Neuronal stem cell (in vitro differentiated cells): ENCODE results near the gene PER3.

Experiments used
- DNase-seq: peaks from one replicate; pipeline ENCODE4 v3.0.0-alpha.2; 2013; ENCODE audit warnings: low spot score
- H2AFZ ChIP-seq: one replicate; pipeline ENCODE4 v1.6.1; 2013; ENCODE audit warnings: mild to moderate bottlenecking, low read length, inconsistent platforms
- H2AK5ac ChIP-seq: 2 replicates; pipeline ENCODE4 v1.6.1; 2013; ENCODE audit warnings: low read depth, mild to moderate bottlenecking, inconsistent platforms, low read length, moderate library complexity, mixed read lengths
- H2BK120ac ChIP-seq: 2 replicates; pipeline ENCODE4 v1.6.1; 2013; ENCODE audit warnings: low read depth, mild to moderate bottlenecking, inconsistent platforms, low read length, moderate library complexity, mixed read lengths
- H2BK12ac ChIP-seq: one replicate; pipeline ENCODE4 v1.6.1; 2013; ENCODE audit warnings: low read length, inconsistent platforms
- H2BK15ac ChIP-seq: 2 replicates; pipeline ENCODE4 v1.6.1; 2013; ENCODE audit warnings: mild to moderate bottlenecking, low read length, inconsistent platforms, mixed read lengths
- H2BK5ac ChIP-seq: one replicate; pipeline ENCODE4 v1.6.1; 2013; ENCODE audit warnings: inconsistent platforms, mild to moderate bottlenecking, low read length, moderate library complexity
- H3K14ac ChIP-seq: one replicate; pipeline ENCODE4 v1.6.1; 2013; ENCODE audit warnings: low read length, inconsistent platforms
- H3K18ac ChIP-seq: 2 replicates; pipeline ENCODE4 v1.6.1; 2013; ENCODE audit warnings: low read length, inconsistent platforms
- H3K23ac ChIP-seq: 2 replicates; pipeline ENCODE4 v1.6.1; 2013; ENCODE audit warnings: low read depth, mild to moderate bottlenecking, mixed read lengths, low read length, inconsistent platforms; ENCODE audit not compliant: poor library complexity
- H3K27ac ChIP-seq: replicated peaks from 3 replicates; pipeline ENCODE4 v1.5.1; 2013; ENCODE audit warnings: low read length, inconsistent platforms
- H3K27me3 ChIP-seq, 3 experiments: 2 replicates each; pipeline ENCODE4 v1.6.1; 2013; ENCODE audit warnings: low read length in 3 of 3, mild to moderate bottlenecking in 2 of 3, inconsistent platforms in 1 of 3, low read depth in 1 of 3, mixed read lengths in 1 of 3, moderate library complexity in 1 of 3; ENCODE audit not compliant: control insufficient read depth in 3 of 3, insufficient read depth in 3 of 3
- H3K36me3 ChIP-seq, 2 donors: replicated peaks in 1 of 2; 2 replicates each; pipeline ENCODE4 v1.6.1; 2013; ENCODE audit warnings: low read length in 2 of 2; ENCODE audit not compliant: control insufficient read depth in 2 of 2, insufficient read depth in 2 of 2
- H3K4ac ChIP-seq: 2 replicates; pipeline ENCODE4 v1.6.1; 2013; ENCODE audit warnings: inconsistent platforms, mild to moderate bottlenecking, low read length, moderate library complexity
- H3K4me1 ChIP-seq, 2 donors: 1 replicate in 1 of 2; 2 replicates in 1 of 2; pipeline ENCODE4 v1.6.1; 2013; ENCODE audit warnings: low read length in 2 of 2, low read depth in 1 of 2; ENCODE audit not compliant: control insufficient read depth in 2 of 2, insufficient read depth in 1 of 2
- H3K4me2 ChIP-seq: one replicate; pipeline ENCODE4 v1.6.1; 2013; ENCODE audit warnings: mild to moderate bottlenecking, low read length, inconsistent platforms; ENCODE audit not compliant: insufficient read depth, poor library complexity, severe bottlenecking
- H3K4me3 ChIP-seq, 2 donors: 2 replicates each; pipeline ENCODE4 v1.5.1; 2013; ENCODE audit warnings: low read length in 2 of 2, mild to moderate bottlenecking in 2 of 2, inconsistent platforms in 1 of 2, moderate library complexity in 1 of 2
- H3K79me1 ChIP-seq: one replicate; pipeline ENCODE4 v1.6.1; 2013; ENCODE audit warnings: low read depth, mild to moderate bottlenecking, inconsistent platforms, low read length, moderate library complexity
- H3K9ac ChIP-seq: one replicate; pipeline ENCODE4 v1.6.1; 2013; ENCODE audit warnings: mild to moderate bottlenecking, low read depth, low read length, inconsistent platforms; ENCODE audit not compliant: poor library complexity
- H3K9me3 ChIP-seq, 2 donors: replicated peaks in 1 of 2; 2 replicates each; pipeline versions ENCODE3 to v1.6.1; 2013; ENCODE audit warnings: low read length in 2 of 2, mild to moderate bottlenecking in 2 of 2, inconsistent platforms in 1 of 2, low read depth in 1 of 2, mixed read lengths in 1 of 2, moderate library complexity in 1 of 2; ENCODE audit not compliant: control insufficient read depth in 2 of 2, insufficient read depth in 1 of 2
- H4K8ac ChIP-seq: one replicate; pipeline ENCODE4 v1.6.1; 2013; ENCODE audit warnings: low read depth, mild to moderate bottlenecking, inconsistent platforms, low read length, moderate library complexity
- H4K91ac ChIP-seq: one replicate; pipeline ENCODE4 v1.6.1; 2013; ENCODE audit warnings: low read length, low read depth, mild to moderate bottlenecking, inconsistent platforms; ENCODE audit not compliant: poor library complexity
- WGBS, 2 donors: extraction: QIAGEN DNeasy Blood & Tissue Kit; methylation state at CpG; one replicate each; pipeline ENCODE4 v1.1.7; 2013; ENCODE audit warnings: missing lambda C conversion rate in 2 of 2, mixed read lengths in 1 of 2; ENCODE audit not compliant: insufficient read length in 2 of 2, insufficient replicate concordance in 1 of 2; ENCODE audit errors: extremely low coverage in 2 of 2; 5-methylcytosine and 5-hydroxymethylcytosine counted together

The PER3 gene

DNA sequence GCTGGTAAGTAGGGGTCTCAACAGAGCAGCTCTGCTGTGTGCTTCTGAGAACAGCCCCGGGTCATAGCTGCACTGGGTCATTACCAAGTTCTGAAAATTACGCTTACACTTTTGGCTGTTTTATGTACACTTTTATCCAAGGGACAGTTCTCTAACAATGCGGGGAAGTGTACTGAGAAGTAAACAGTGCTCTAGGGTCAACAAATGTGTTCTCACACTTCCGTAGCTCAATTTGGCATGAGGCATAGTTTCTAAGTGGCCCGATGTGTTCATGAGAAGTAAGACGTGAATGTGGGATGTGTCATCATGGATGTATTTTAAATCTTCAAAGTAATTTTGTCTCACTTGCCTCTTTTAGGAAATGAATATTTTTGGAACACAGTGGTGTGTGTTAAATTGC lies 23.8 kb upstream of the PER3 start:
- H4K8ac ChIP-seq, result no peak overlapping the region
- no CpG with 5 or more reads among the region's 6 CpGs for WGBS, 2 donors
- H2BK120ac ChIP-seq, result no peak overlapping the region
- peaks cover 0 to 13% of the 10 kb centered on the region in 2 donors for H3K36me3 ChIP-seq
- no peaks in the 10 kb centered on the region for H3K27me3 ChIP-seq
- no peaks in the 10 kb centered on the region for H3K9me3 ChIP-seq
- H3K27ac ChIP-seq, result no peak overlapping the region
- H2BK12ac ChIP-seq, result no peak overlapping the region
- H2AK5ac ChIP-seq, result no peak overlapping the region
- no peak overlapping the region for H2BK15ac ChIP-seq
- H3K4me1 ChIP-seq, result no peaks in the 10 kb centered on the region
- no peak for DNase-seq
- no peak overlapping the region for H4K91ac ChIP-seq
- H3K14ac ChIP-seq, result no peak overlapping the region
- no peak overlapping the region for H3K4ac ChIP-seq
- H3K18ac ChIP-seq, result no peak overlapping the region
- no peak overlapping the region for H2BK5ac ChIP-seq
- no peak overlapping the region for H3K9ac ChIP-seq
- H3K79me1 ChIP-seq, result no peaks in the 10 kb centered on the region
- H3K4me3 ChIP-seq, result no peak overlapping the region
- H3K23ac ChIP-seq, result no peak overlapping the region
- no peak overlapping the region for H3K4me2 ChIP-seq
- no peak overlapping the region for H2AFZ ChIP-seq

DNA sequence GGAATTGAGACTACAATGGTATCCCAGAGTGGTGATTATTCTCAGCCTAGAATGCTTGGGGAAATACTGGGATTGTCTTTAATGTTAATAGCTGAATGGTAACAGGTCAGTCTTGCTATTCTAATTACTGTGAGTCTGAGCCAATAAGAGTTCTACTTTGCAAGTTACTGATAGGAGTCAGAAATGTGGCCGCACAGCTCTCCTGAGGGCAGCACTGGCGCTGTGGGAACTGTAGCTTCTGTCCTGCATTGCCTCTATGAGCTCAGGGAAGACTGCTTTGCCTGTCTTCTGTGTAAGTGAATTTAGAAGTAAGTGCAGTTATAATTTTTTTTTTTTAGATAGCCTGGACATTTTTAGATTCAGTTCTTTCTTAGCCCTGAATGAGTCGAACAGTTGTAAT lies 23.0 kb upstream of the PER3 start:
- no peak overlapping the region for H3K9ac ChIP-seq
- no peak overlapping the region for H2AK5ac ChIP-seq
- no peak overlapping the region for H4K91ac ChIP-seq
- H2BK5ac ChIP-seq, result no peak overlapping the region
- DNase-seq, result no peak
- H2BK15ac ChIP-seq, result no peak overlapping the region
- no peak overlapping the region for H3K4me2 ChIP-seq
- no peak overlapping the region for H4K8ac ChIP-seq
- no peak overlapping the region for H3K27ac ChIP-seq
- WGBS, 2 donors, result no CpG with 5 or more reads among the region's 3 CpGs
- no peak overlapping the region for H2BK12ac ChIP-seq
- H3K79me1 ChIP-seq, result no peaks in the 10 kb centered on the region
- H3K4me3 ChIP-seq, result no peak overlapping the region
- no peaks in the 10 kb centered on the region for H3K27me3 ChIP-seq
- peaks cover 0 to 6% of the 10 kb centered on the region in 2 donors for H3K36me3 ChIP-seq
- H2AFZ ChIP-seq, result no peak overlapping the region
- H3K23ac ChIP-seq, result no peak overlapping the region
- H3K14ac ChIP-seq, result no peak overlapping the region
- no peaks in the 10 kb centered on the region for H3K4me1 ChIP-seq
- no peaks in the 10 kb centered on the region for H3K9me3 ChIP-seq
- no peak overlapping the region for H2BK120ac ChIP-seq
- no peak overlapping the region for H3K18ac ChIP-seq
- no peak overlapping the region for H3K4ac ChIP-seq

- no peak overlapping the region for H2BK12ac ChIP-seq
- no peaks in the 10 kb centered on the region for H3K36me3 ChIP-seq
- no peaks in the 10 kb centered on the region for H3K27me3 ChIP-seq
- H2AFZ ChIP-seq, result no peak overlapping the region
- no peak overlapping the region for H3K4me3 ChIP-seq
- no peak overlapping the region for H2BK15ac ChIP-seq
- WGBS, 2 donors, result no CpG with 5 or more reads among the region's 4 CpGs
- no peak overlapping the region for H2BK5ac ChIP-seq
- H3K23ac ChIP-seq, result no peak overlapping the region
- H3K9ac ChIP-seq, result no peak overlapping the region
- H4K91ac ChIP-seq, result no peak overlapping the region
- H2AK5ac ChIP-seq, result no peak overlapping the region
- no peak for DNase-seq
- H3K4me1 ChIP-seq, result peaks cover 9 to 10% of the 10 kb centered on the region in 2 donors
- H3K27ac ChIP-seq, result no peak overlapping the region
- no peak overlapping the region for H3K4me2 ChIP-seq
- no peaks in the 10 kb centered on the region for H3K9me3 ChIP-seq
- H3K18ac ChIP-seq, result no peak overlapping the region
- H2BK120ac ChIP-seq, result no peak overlapping the region
- H3K14ac ChIP-seq, result no peak overlapping the region
- no peak overlapping the region for H4K8ac ChIP-seq
- no peak overlapping the region for H3K4ac ChIP-seq
- peaks cover 7% of the 10 kb centered on the region for H3K79me1 ChIP-seq
Measured at GRCh38 chr1:7767176-7767575, 16.9 kb upstream of the PER3 start.

DNA sequence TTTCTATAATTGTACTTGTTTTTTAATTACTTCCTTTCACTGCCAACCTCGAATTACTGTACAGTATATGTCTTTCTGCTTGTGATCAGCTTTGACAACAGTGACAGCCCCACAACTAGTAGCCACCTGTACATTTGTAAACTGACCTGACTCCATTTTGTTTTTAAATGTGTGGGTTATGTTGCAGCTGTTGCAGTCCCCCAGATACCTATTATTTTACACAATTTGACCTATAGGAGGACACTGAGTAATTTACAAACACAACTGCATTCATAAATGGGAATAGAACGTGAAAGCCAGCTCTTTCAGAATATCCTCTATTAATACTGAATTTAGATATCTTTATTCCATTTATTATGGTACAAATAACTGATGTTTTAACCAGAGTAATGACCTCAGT lies 15.5 kb upstream of the PER3 start:
- H3K14ac ChIP-seq, result no peak overlapping the region
- no peak overlapping the region for H4K8ac ChIP-seq
- no peak overlapping the region for H2AFZ ChIP-seq
- H3K79me1 ChIP-seq, result peaks cover 8% of the 10 kb centered on the region
- H2BK12ac ChIP-seq, result no peak overlapping the region
- no peak overlapping the region for H3K4me3 ChIP-seq
- no peak overlapping the region for H3K9ac ChIP-seq
- H3K4me2 ChIP-seq, result no peak overlapping the region
- H3K27me3 ChIP-seq, result no peaks in the 10 kb centered on the region
- H4K91ac ChIP-seq, result no peak overlapping the region
- H2AK5ac ChIP-seq, result no peak overlapping the region
- WGBS, 2 donors, result no CpG with 5 or more reads among the region's 2 CpGs
- H2BK120ac ChIP-seq, result no peak overlapping the region
- no peak overlapping the region for H2BK15ac ChIP-seq
- H3K9me3 ChIP-seq, result no peaks in the 10 kb centered on the region
- no peak overlapping the region for H3K27ac ChIP-seq
- H3K4ac ChIP-seq, result no peak overlapping the region
- peaks cover 9 to 11% of the 10 kb centered on the region in 2 donors for H3K4me1 ChIP-seq
- no peak overlapping the region for H3K23ac ChIP-seq
- H3K36me3 ChIP-seq, result peaks cover 0 to 10% of the 10 kb centered on the region in 2 donors
- H3K18ac ChIP-seq, result no peak overlapping the region
- H2BK5ac ChIP-seq, result no peak overlapping the region
- no peak for DNase-seq
